Measurements from ENCODE around the gene NEUROD2. TPM values are rescaled to one million over a fixed set of nuclear protein-coding genes. Genes with fewer than 3 reads are reported as not detected.

Gene NEUROD2
- total RNA-seq, 1 experiment from 2014 or later = not detected

- ChIA-PET CTCF (interaction anchor here (0.5 to 0.6 kb wide), 3 partner anchors 9 to 41 kb away, joined by 3 to 4 read pairs (median 4); no protein-coding TSS in a partner anchor), POLR2A (no interaction called here)
- Histone ChIP-seq H3K27me3 (ENCODE audit: control insufficient read depth, insufficient read depth, low read length) (no peaks in the 10 kb centered on the region), H3K4me3 (ENCODE audit: low read depth in 2 of 2, low read length in 2 of 2) (peak overlapping the region in 1 of 2 experiments; percentile 73; a peak in 2 of 4 replicates), H3K4me1 (ENCODE audit: control insufficient read depth, insufficient read depth, low read length) (peaks cover 4% of the 10 kb centered on the region; the same call in 1 of the 2 replicates), H3K27ac (ENCODE audit: low read length) (no peak overlapping the region), H3K36me3 (ENCODE audit: control insufficient read depth, insufficient read depth, low read length) (no peaks in the 10 kb centered on the region), H3K9me3 (ENCODE audit: control insufficient read depth, insufficient read depth, low read depth, low read length) (no peaks in the 10 kb centered on the region)
- TF ChIP-seq SIN3A (IDR thresholded peaks at IDR 0.05; ENCODE audit: borderline replicate concordance, insufficient read depth, low read depth, low read length) (no peak), POLR2AphosphoS5 (IDR thresholded peaks at IDR 0.05; ENCODE audit: low read depth, low read length) (no peak), CTCF (IDR thresholded peaks at IDR 0.05) (no peak), TCF7L2 (IDR thresholded peaks at IDR 0.05; ENCODE audit: low read depth, low read length) (no peak), REST (IDR thresholded peaks at IDR 0.05; ENCODE audit: insufficient read depth in 1 of 2, low read depth in 2 of 2, low read length in 1 of 2) (no peak)
- intact Hi-C loops (cut with micrococcal nuclease; ENCODE audit: unreplicated experiment) = no loop called here
- DNase-seq (ENCODE audit: low read depth, low spot score) = no peak
- in situ Hi-C loops (cut with HindIII; ENCODE audit: low pct_unique_long_range_greater_than_20kb, low sequenced_read_pairs) = no loop called here
- no TSS peak for BruUV-seq (replicated peaks)
- ATAC-seq = no peak
These were observed 11.5 kb upstream of the NEUROD2 start for GRCh38 chr17:39618956-39619785.

GRCh38 chr17:39618246-39618913 lies 10.7 kb upstream of the NEUROD2 start:
- ChIA-PET CTCF (interaction anchor here (0.5 kb wide), 1 partner anchor 68 kb away, joined by 4 read pairs; no protein-coding TSS in a partner anchor), POLR2A (no interaction called here)
- ATAC-seq (peak; percentile 14; the same call in 1 of the 2 replicates), DNase-seq (ENCODE audit: low read depth, low spot score) (no peak)
- Histone ChIP-seq H3K27ac (ENCODE audit: low read length) (peak overlapping the region; percentile 44; the same call in 1 of the 2 replicates), H3K27me3 (ENCODE audit: control insufficient read depth, insufficient read depth, low read length) (no peaks in the 10 kb centered on the region), H3K4me3 (ENCODE audit: low read depth in 2 of 2, low read length in 2 of 2) (peak overlapping the region; percentile 46 to 73), H3K9me3 (ENCODE audit: control insufficient read depth, insufficient read depth, low read depth, low read length) (no peaks in the 10 kb centered on the region), H3K4me1 (ENCODE audit: control insufficient read depth, insufficient read depth, low read length) (no peaks in the 10 kb centered on the region), H3K36me3 (ENCODE audit: control insufficient read depth, insufficient read depth, low read length) (no peaks in the 10 kb centered on the region)
- no TSS peak for BruUV-seq (replicated peaks)
- in situ Hi-C loops (cut with HindIII; ENCODE audit: low pct_unique_long_range_greater_than_20kb, low sequenced_read_pairs) (no loop called here), intact Hi-C loops (cut with micrococcal nuclease; ENCODE audit: unreplicated experiment) (no loop called here)
- TF ChIP-seq TCF7L2 (IDR thresholded peaks at IDR 0.05; ENCODE audit: low read depth, low read length) (no peak), REST (IDR thresholded peaks at IDR 0.05; ENCODE audit: insufficient read depth in 1 of 2, low read depth in 2 of 2, low read length in 1 of 2) (no peak), POLR2AphosphoS5 (IDR thresholded peaks at IDR 0.05; ENCODE audit: low read depth, low read length) (no peak), SIN3A (IDR thresholded peaks at IDR 0.05; ENCODE audit: borderline replicate concordance, insufficient read depth, low read depth, low read length) (no peak), CTCF (IDR thresholded peaks at IDR 0.05) (no peak)
